Pancreas (tissue), 10 donors: ENCODE data around the gene MANSC1. TPM values are rescaled to one million over a fixed set of nuclear protein-coding genes. Genes with fewer than 3 reads are reported as not detected.

Source experiments
- ATAC-seq, 4 donors: fragments of 200-7000 bp; cut with Tn5 transposase; one replicate each; pipeline versions ENCODE4 v1.8.0 to v1.9.1; 2020; ENCODE audit warnings: mild to moderate bottlenecking in 4 of 4, moderate library complexity in 4 of 4
- DNase-seq, 6 donors: peaks; one replicate each; pipeline ENCODE4 v3.0.0-alpha.2; 2020
- FAIRE-seq: peaks from 2 replicates; lab custom pipeline; 2012; peaks lifted over from hg19 to GRCh38; lab: Jason Lieb, UNC
- H3K27ac ChIP-seq, 4 donors: fragments of 200-600 bp; sonication (generic); 1 replicate in 3 of 4; 2 replicates in 1 of 4; pipeline versions ENCODE4 v1.5.0 to v1.8.0; 2020
- H3K27me3 ChIP-seq, 4 donors: fragments of 200-600 bp; one replicate each; pipeline ENCODE4 v1.8.0; 2021
- H3K36me3 ChIP-seq, 3 donors: fragments of 200-600 bp; sonication (generic) in 1 of 3; one replicate each; pipeline versions ENCODE4 v1.5.0 to v1.8.0; 2020 to 2021
- H3K4me1 ChIP-seq, 3 donors: fragments of 200-600 bp; one replicate each; pipeline ENCODE4 v1.8.0; 2021
- H3K4me3 ChIP-seq, 4 donors: fragments of 200-600 bp; sonication (generic) in 2 of 4; one replicate each; pipeline versions ENCODE4 v1.5.0 to v1.8.0; 2020 to 2021
- H3K9me3 ChIP-seq, 4 donors: fragments of 200-600 bp; one replicate each; pipeline ENCODE4 v1.8.0; 2021
- CTCF ChIP-seq, 4 donors: fragments of 200-600 bp; sonication (generic) in 3 of 4; IDR thresholded peaks; one replicate each; pipeline versions ENCODE4 v1.5.0 to v1.8.0; 2021; ENCODE audit warnings: antibody characterized with exemption in 4 of 4
- WGBS, 2 donors: extraction: QIAGEN DNeasy Blood & Tissue Kit; methylation state at CpG; one replicate each; pipeline ENCODE4 v1.1.7; 2013; 5-methylcytosine and 5-hydroxymethylcytosine counted together
- intact Hi-C, 3 donors: fragments of 100-400 bp; cut with DNase I; formaldehyde crosslinking; loops; one replicate each; pipeline versions ENCODE4 v1.11.1 to v1.14.2; 2022
- polyA plus RNA-seq, 2 donors: library from polyadenylated mRNA; stranded (reverse); fragments of 200-250 nt; gene quantifications; one replicate each; pipeline ENCODE4 v1.2.3, GENCODE V29; 2013
- total RNA-seq, 6 donors: library from RNA; stranded (reverse); fragmentation: NEBNext Ultra II Directional in 4 of 6; extraction: Animal tissue kit (Norgen Biotek cat#: 25700) in 4 of 6; gene quantifications; one replicate each; pipeline versions ENCODE4 v1.2.1 to v1.2.4, GENCODE V29; 2021 to 2023
- donor health status: healthy with polysubstance abuse.
- donor health status: DM: no; HTN: no; CAD: no; lungs with moderate emphysema.
- donor health status: DM: no; HTN: no; CAD: no.
- donor health status: control.
- donor health status: control.
- donor health status: Bipolar disorder and iron deficiency.
- donor health status: DM: yes; HTN: yes; CAD: no.
- donor health status: DM: no; HTN: no; CAD: no.
- donor health status: DM: no; HTN: no; CAD: no.
- donor health status: DM: yes; HTN: yes; CAD: no.

The MANSC1 gene
- total and polyA plus RNA-seq, 8 donors: 7.0 to 21.6 (median 17.0) TPM

- no peak for TF ChIP-seq CTCF (IDR thresholded peaks at IDR 0.05)
- WGBS, 2 donors: 59 to 65% methylated on average over 4 of the region's 4 CpGs
- H3K9me3 ChIP-seq: no peaks in the 10 kb centered on the region
- no peak for ATAC-seq
- FAIRE-seq: no peak
- no peak for DNase-seq
- peaks cover 0 to 9% (median 9%) of the 10 kb centered on the region in 3 donors for H3K4me1 ChIP-seq
- H3K4me3 ChIP-seq: no peak overlapping the region
- no peaks in the 10 kb centered on the region for H3K36me3 ChIP-seq
- no peak overlapping the region for H3K27ac ChIP-seq
- intact Hi-C loops: no loop called here
- no peaks in the 10 kb centered on the region for H3K27me3 ChIP-seq
Observed at GRCh38 chr12:12366701-12367481, 16.8 kb upstream of the MANSC1 start.

- DNase-seq (no peak), ATAC-seq (peak in 3 of 4 donors; percentile 44 to 51 (median 45)), FAIRE-seq (no peak)
- WGBS, 2 donors: 46 to 54% methylated on average over 4 of the region's 4 CpGs
- intact Hi-C loops: no loop called here
- Histone ChIP-seq H3K4me1 (peaks cover 0 to 9% (median 9%) of the 10 kb centered on the region in 3 donors), H3K36me3 (no peaks in the 10 kb centered on the region), H3K9me3 (no peaks in the 10 kb centered on the region), H3K27me3 (no peaks in the 10 kb centered on the region), H3K27ac (peak overlapping the region in 1 of 4 donors; percentile 41), H3K4me3 (no peak overlapping the region)
- TF ChIP-seq CTCF (IDR thresholded peaks at IDR 0.05): no peak
Observed at GRCh38 chr12:12365931-12366431, 15.9 kb upstream of the MANSC1 start.

GRCh38 chr12:12365446-12365802, 15.4 kb upstream of the MANSC1 start:
- Histone ChIP-seq H3K4me3 (no peak overlapping the region), H3K4me1 (peaks cover 0 to 9% (median 9%) of the 10 kb centered on the region in 3 donors), H3K36me3 (no peaks in the 10 kb centered on the region), H3K27ac (peak overlapping the region in 1 of 4 donors; percentile 41), H3K9me3 (no peaks in the 10 kb centered on the region), H3K27me3 (no peaks in the 10 kb centered on the region)
- 81 to 88% methylated on average over 5 of the region's 5 CpGs for WGBS, 2 donors
- TF ChIP-seq CTCF (IDR thresholded peaks at IDR 0.05): no peak
- intact Hi-C loops: no loop called here
- no peak for ATAC-seq
- no peak for DNase-seq
- FAIRE-seq: no peak

- DNase-seq: no peak
- H3K9me3 ChIP-seq: no peaks in the 10 kb centered on the region
- intact Hi-C loops: no loop called here
- H3K27ac ChIP-seq: no peak overlapping the region
- FAIRE-seq: no peak
- 95 to 96% methylated on average over 4 of the region's 4 CpGs for WGBS, 2 donors
- ATAC-seq: peak in 1 of 4 donors; percentile 34
- H3K27me3 ChIP-seq: no peaks in the 10 kb centered on the region
- peaks cover 0 to 9% (median 9%) of the 10 kb centered on the region in 3 donors for H3K4me1 ChIP-seq
- no peak for TF ChIP-seq CTCF (IDR thresholded peaks at IDR 0.05)
- no peak overlapping the region for H3K4me3 ChIP-seq
- H3K36me3 ChIP-seq: no peaks in the 10 kb centered on the region
Observed at GRCh38 chr12:12364787-12365445, 14.9 kb upstream of the MANSC1 start.
